GM19395 (cell line): ENCODE results near the gene FBXL17.
A peak's percentile ranks its signal among the peaks of the same experiment; 100 is the strongest.

ENCODE experiments used
- ATAC-seq: cut with Tn5 transposase; IDR thresholded peaks from one replicate; pipeline ENCODE4 v1.9.1; 2021; ENCODE audit warnings: mild to moderate bottlenecking, moderate library complexity; ENCODE audit not compliant: unreplicated experiment

The FBXL17 gene

GRCh38 chr5:108016101-108016500 lies 365.8 kb downstream of the FBXL17 start:
- no peak for ATAC-seq

GRCh38 chr5:108006791-108007190 lies 375.1 kb downstream of the FBXL17 start:
- no peak for ATAC-seq

GRCh38 chr5:108003178-108003577 lies 378.7 kb downstream of the FBXL17 start:
- ATAC-seq: peak; percentile 96

- no peak for ATAC-seq
These were observed 380.7 kb downstream of the FBXL17 start for GRCh38 chr5:108001222-108001621.

- ATAC-seq: no peak
These were observed 384.4 kb downstream of the FBXL17 start for GRCh38 chr5:107997338-107997980.

- no peak for ATAC-seq
These were observed 388.6 kb downstream of the FBXL17 start for GRCh38 chr5:107993341-107993740.

GRCh38 chr5:107990881-107991810 lies 390.8 kb downstream of the FBXL17 start:
- peak; percentile 88 for ATAC-seq

GRCh38 chr5:107985144-107985543 lies 396.8 kb downstream of the FBXL17 start:
- no peak for ATAC-seq

- ATAC-seq: no peak
These were observed 399.0 kb downstream of the FBXL17 start for GRCh38 chr5:107982703-107983425.

- ATAC-seq: no peak
These were observed 400.8 kb downstream of the FBXL17 start for GRCh38 chr5:107980923-107981692.

GRCh38 chr5:107979900-107980299 lies 402.0 kb downstream of the FBXL17 start:
- ATAC-seq: peak; percentile 67

- no peak for ATAC-seq
These were observed 402.6 kb downstream of the FBXL17 start for GRCh38 chr5:107979291-107979690.

GRCh38 chr5:107977550-107978071 lies 404.3 kb downstream of the FBXL17 start:
- no peak for ATAC-seq

GRCh38 chr5:107975568-107975967 lies 406.3 kb downstream of the FBXL17 start:
- ATAC-seq: no peak

GRCh38 chr5:107971846-107972245 lies 410.1 kb downstream of the FBXL17 start:
- no peak for ATAC-seq

GRCh38 chr5:107969847-107970246 lies 412.1 kb downstream of the FBXL17 start:
- ATAC-seq: no peak

GRCh38 chr5:107968998-107969397 lies 412.9 kb downstream of the FBXL17 start:
- ATAC-seq: no peak

GRCh38 chr5:107968406-107968843 lies 413.5 kb downstream of the FBXL17 start:
- no peak for ATAC-seq

- ATAC-seq: no peak
These were observed 415.7 kb downstream of the FBXL17 start for GRCh38 chr5:107966201-107966600.

- no peak for ATAC-seq
These were observed 417.2 kb downstream of the FBXL17 start for GRCh38 chr5:107964722-107965121.
